Loucy (cell line): ENCODE measurements around the gene KLRG1.

Experiments
- EZH2phosphoT487 ChIP-seq: fragments of 200-600 bp; IDR thresholded peaks from 2 replicates; pipeline ENCODE4 v1.6.1; 2018; ENCODE audit warnings: antibody characterized with exemption, mild to moderate bottlenecking, moderate library complexity, borderline replicate concordance
- TF ChIP-seq, protein P1 (sequence below): fragments of 200-600 bp; sonication (generic); conservative IDR thresholded peaks from 2 replicates; pipeline ENCODE4 v1.5.1; 2014; ENCODE audit warnings: mild to moderate bottlenecking, antibody characterized with exemption, low read length

DNA sequence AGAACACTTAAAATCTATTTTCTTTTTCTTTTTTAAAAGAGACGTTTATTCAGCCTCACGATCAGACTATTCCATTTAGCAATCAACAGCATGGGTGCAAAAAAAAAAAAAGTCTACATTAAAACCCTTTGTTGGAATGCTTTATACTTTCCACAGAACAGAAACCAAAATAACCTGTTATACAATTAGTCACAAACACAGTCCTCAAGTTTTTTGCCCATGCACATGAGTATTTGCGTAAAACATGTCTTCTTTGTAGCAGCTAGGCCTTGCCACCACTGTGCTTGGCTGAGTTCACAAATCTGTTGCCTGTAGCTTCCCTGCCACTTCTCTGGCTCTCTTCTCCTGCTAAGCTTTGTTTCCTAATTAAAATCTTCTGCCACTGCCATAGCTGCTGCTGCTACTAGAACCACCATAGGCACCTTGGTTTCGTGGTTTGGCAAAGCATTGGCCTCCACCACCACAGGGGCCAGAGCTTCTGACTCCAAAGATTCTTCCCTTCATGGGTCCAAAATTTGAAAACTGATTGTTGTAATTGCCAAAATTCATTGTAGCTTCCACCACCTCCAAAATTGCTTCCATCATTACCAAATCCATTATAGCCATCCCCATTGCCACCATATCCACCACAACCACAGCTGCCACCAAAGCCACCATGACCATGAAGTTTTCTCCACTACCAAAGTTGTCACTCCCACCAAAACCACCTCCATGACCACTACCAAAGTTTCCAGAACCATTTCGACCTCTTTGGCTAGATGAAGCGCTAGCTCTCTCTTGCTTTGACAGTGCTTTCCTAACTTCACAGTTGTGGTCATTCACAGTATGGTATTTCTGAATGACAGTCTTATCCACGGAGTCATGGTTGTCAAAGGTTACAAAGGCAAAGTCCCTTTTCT, 38.1 kb downstream of the KLRG1 start:
- TF ChIP-seq, protein P1, sequence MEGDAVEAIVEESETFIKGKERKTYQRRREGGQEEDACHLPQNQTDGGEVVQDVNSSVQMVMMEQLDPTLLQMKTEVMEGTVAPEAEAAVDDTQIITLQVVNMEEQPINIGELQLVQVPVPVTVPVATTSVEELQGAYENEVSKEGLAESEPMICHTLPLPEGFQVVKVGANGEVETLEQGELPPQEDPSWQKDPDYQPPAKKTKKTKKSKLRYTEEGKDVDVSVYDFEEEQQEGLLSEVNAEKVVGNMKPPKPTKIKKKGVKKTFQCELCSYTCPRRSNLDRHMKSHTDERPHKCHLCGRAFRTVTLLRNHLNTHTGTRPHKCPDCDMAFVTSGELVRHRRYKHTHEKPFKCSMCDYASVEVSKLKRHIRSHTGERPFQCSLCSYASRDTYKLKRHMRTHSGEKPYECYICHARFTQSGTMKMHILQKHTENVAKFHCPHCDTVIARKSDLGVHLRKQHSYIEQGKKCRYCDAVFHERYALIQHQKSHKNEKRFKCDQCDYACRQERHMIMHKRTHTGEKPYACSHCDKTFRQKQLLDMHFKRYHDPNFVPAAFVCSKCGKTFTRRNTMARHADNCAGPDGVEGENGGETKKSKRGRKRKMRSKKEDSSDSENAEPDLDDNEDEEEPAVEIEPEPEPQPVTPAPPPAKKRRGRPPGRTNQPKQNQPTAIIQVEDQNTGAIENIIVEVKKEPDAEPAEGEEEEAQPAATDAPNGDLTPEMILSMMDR = no peak
- TF ChIP-seq EZH2phosphoT487 = no peak
